ENCODE data around the gene AADAT.

AADAT gene

GRCh38 chr4:170088716-170089115, 1.0 kb downstream of the AADAT start:
- peak overlapping the region; percentile 82 for H3K27ac ChIP-seq
- TF ChIP-seq CTCF (conservative IDR thresholded peaks at IDR 0.05): no peak

GRCh38 chr4:170087163-170087700, 2.5 kb downstream of the AADAT start:
- TF ChIP-seq CTCF (conservative IDR thresholded peaks at IDR 0.05): no peak

GRCh38 chr4:170083541-170083940, 6.2 kb downstream of the AADAT start:
- peak overlapping the region; percentile 69 for H3K27ac ChIP-seq
- TF ChIP-seq CTCF (conservative IDR thresholded peaks at IDR 0.05): no peak

More at GRCh38 chr4:170087163-170087700, 2.5 kb downstream of the AADAT start:
- H3K27ac ChIP-seq: no peak overlapping the region

GRCh38 chr4:170080496-170080895, 9.3 kb downstream of the AADAT start:
- no peak for TF ChIP-seq CTCF (conservative IDR thresholded peaks at IDR 0.05)
- H3K27ac ChIP-seq: peak overlapping the region; percentile 69

GRCh38 chr4:170079981-170080380, 9.8 kb downstream of the AADAT start:
- peak overlapping the region; percentile 69 for H3K27ac ChIP-seq
- TF ChIP-seq CTCF (conservative IDR thresholded peaks at IDR 0.05): no peak

GRCh38 chr4:170071196-170071595, 18.6 kb downstream of the AADAT start:
- no peak for TF ChIP-seq CTCF (conservative IDR thresholded peaks at IDR 0.05)
- H3K27ac ChIP-seq: no peak overlapping the region

GRCh38 chr4:170068438-170069128, 21.2 kb downstream of the AADAT start:
- TF ChIP-seq CTCF (conservative IDR thresholded peaks at IDR 0.05): no peak
- H3K27ac ChIP-seq: no peak overlapping the region
